Panc1 (cell line): ENCODE data around the gene ATOH8. TPM values are rescaled to one million over a fixed set of nuclear protein-coding genes. Genes with fewer than 3 reads are reported as not detected.

Source experiments
- ATAC-seq: fragments of 200-7000 bp; cut with Tn5 transposase; 2 replicates; pipeline ENCODE4 v1.9.1; 2020; ENCODE audit warnings: mild to moderate bottlenecking, moderate library complexity
- BruUV-seq: library from RNA; stranded (reverse); fragments of 400-500 nt; replicated peaks from 2 replicates; lab custom pipeline; 2021; lab: Mats Ljungman, UMichigan
- CTCF ChIA-PET: fragments of 300-600 bp; sonication (Branson Sonifier 250); formaldehyde crosslinking; loops from one replicate; lab custom pipeline; 2022; ENCODE audit warnings: antibody characterized with exemption; lab: Charles Lee
- POLR2A ChIA-PET: fragments of 300-600 bp; sonication (Branson Sonifier 250); formaldehyde crosslinking; loops from one replicate; lab custom pipeline; 2022; ENCODE audit warnings: antibody characterized with exemption; lab: Charles Lee
- DNase-seq: peaks from one replicate; pipeline ENCODE4 v3.0.0-alpha.2; 2010; ENCODE audit warnings: low read depth, low spot score
- H3K27ac ChIP-seq: 2 replicates; pipeline ENCODE4 v1.5.1; 2011; ENCODE audit warnings: mild to moderate bottlenecking, low read length, inconsistent platforms
- H3K27me3 ChIP-seq: fragments of 200-500 bp; sonication (Bioruptor generic); 2 replicates; pipeline ENCODE4 v1.6.0; 2014; ENCODE audit warnings: low read length, inconsistent platforms; ENCODE audit not compliant: control insufficient read depth, insufficient read depth
- H3K36me3 ChIP-seq: fragments of 200-500 bp; sonication (Bioruptor generic); 2 replicates; pipeline ENCODE4 v1.5.1; 2014; ENCODE audit warnings: inconsistent platforms, mild to moderate bottlenecking, low read length, moderate library complexity; ENCODE audit not compliant: control insufficient read depth, insufficient read depth
- H3K4me1 ChIP-seq: 2 replicates; pipeline ENCODE4 v1.5.1; 2011; ENCODE audit warnings: inconsistent platforms, mild to moderate bottlenecking, low read length, moderate library complexity; ENCODE audit not compliant: control insufficient read depth, insufficient read depth
- H3K4me3 ChIP-seq, 2 experiments: 2 replicates each; pipeline ENCODE4 v1.5.1; 2011 to 2012; ENCODE audit warnings: low read depth in 2 of 2, low read length in 2 of 2, mild to moderate bottlenecking in 2 of 2, inconsistent platforms in 1 of 2, moderate library complexity in 1 of 2
- H3K9me3 ChIP-seq: fragments of 200-500 bp; sonication (Bioruptor generic); 2 replicates; pipeline ENCODE4 v1.5.1; 2014; ENCODE audit warnings: low read depth, mild to moderate bottlenecking, inconsistent platforms, low read length, moderate library complexity; ENCODE audit not compliant: control insufficient read depth, insufficient read depth
- POLR2AphosphoS5 ChIP-seq: IDR thresholded peaks from 2 replicates; pipeline ENCODE4 v1.6.1; 2012; ENCODE audit warnings: mild to moderate bottlenecking, low read depth, low read length, moderate library complexity
- REST ChIP-seq, 2 experiments: IDR thresholded peaks; 2 replicates each; pipeline ENCODE4 v1.6.1; 2011 to 2012; ENCODE audit warnings: low read depth in 2 of 2, control low read depth in 1 of 2, low read length in 1 of 2, mild to moderate bottlenecking in 1 of 2, moderate library complexity in 1 of 2; ENCODE audit not compliant: insufficient read depth in 1 of 2
- SIN3A ChIP-seq: IDR thresholded peaks from 2 replicates; pipeline ENCODE4 v1.6.1; 2012; ENCODE audit warnings: low read depth, mild to moderate bottlenecking, low read length, moderate library complexity, borderline replicate concordance; ENCODE audit not compliant: insufficient read depth
- TCF7L2 ChIP-seq: IDR thresholded peaks from 2 replicates; pipeline ENCODE4 v1.6.1; 2011; ENCODE audit warnings: mild to moderate bottlenecking, low read depth, low read length, inconsistent platforms
- in situ Hi-C: cut with HindIII; loops from 2 replicates; pipeline ENCODE4 v1.10.0; 2016; ENCODE audit warnings: low sequenced_read_pairs, low pct_unique_long_range_greater_than_20kb
- intact Hi-C: fragments of 100-400 bp; cut with micrococcal nuclease; formaldehyde crosslinking; loops from one replicate; pipeline ENCODE4 v1.10.0; 2022; ENCODE audit not compliant: unreplicated experiment
- total RNA-seq: library from RNA; stranded (reverse); gene quantifications from one replicate; pipeline ENCODE4 v1.2.1, GENCODE V29; 2021; ENCODE audit not compliant: unreplicated experiment
- TF ChIP-seq, protein P1 (sequence below): fragments of 450-650 bp; IDR thresholded peaks from 2 replicates; pipeline ENCODE4 v1.5.1; 2017; ENCODE audit warnings: mild to moderate bottlenecking

ATOH8 gene
- total RNA-seq, 1 experiment from 2014 or later, result 3.8 TPM

- in situ Hi-C loops, result loop anchor here (5.0 kb wide), 1 partner anchor 52 kb away; no protein-coding TSS in a partner anchor
- H3K4me1 ChIP-seq, result no peaks in the 10 kb centered on the region
- no peak overlapping the region for H3K27ac ChIP-seq
- no TSS peak for BruUV-seq
- no peaks in the 10 kb centered on the region for H3K36me3 ChIP-seq
- H3K27me3 ChIP-seq, result peaks cover 2% of the 10 kb centered on the region; the same call in 1 of the 2 replicates
- H3K4me3 ChIP-seq, result no peak overlapping the region
- ATAC-seq (no peak), DNase-seq (no peak)
- ChIA-PET CTCF (no interaction called here), POLR2A (no interaction called here)
- TF ChIP-seq TCF7L2 (no peak), SIN3A (no peak), POLR2AphosphoS5 (no peak), REST (IDR thresholded peaks at IDR 0.05; ENCODE audit: insufficient read depth in 1 of 2, low read depth in 2 of 2, low read length in 1 of 2) (no peak)
- TF ChIP-seq, protein P1, sequence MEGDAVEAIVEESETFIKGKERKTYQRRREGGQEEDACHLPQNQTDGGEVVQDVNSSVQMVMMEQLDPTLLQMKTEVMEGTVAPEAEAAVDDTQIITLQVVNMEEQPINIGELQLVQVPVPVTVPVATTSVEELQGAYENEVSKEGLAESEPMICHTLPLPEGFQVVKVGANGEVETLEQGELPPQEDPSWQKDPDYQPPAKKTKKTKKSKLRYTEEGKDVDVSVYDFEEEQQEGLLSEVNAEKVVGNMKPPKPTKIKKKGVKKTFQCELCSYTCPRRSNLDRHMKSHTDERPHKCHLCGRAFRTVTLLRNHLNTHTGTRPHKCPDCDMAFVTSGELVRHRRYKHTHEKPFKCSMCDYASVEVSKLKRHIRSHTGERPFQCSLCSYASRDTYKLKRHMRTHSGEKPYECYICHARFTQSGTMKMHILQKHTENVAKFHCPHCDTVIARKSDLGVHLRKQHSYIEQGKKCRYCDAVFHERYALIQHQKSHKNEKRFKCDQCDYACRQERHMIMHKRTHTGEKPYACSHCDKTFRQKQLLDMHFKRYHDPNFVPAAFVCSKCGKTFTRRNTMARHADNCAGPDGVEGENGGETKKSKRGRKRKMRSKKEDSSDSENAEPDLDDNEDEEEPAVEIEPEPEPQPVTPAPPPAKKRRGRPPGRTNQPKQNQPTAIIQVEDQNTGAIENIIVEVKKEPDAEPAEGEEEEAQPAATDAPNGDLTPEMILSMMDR, result no peak
- intact Hi-C loops, result no loop called here
- H3K9me3 ChIP-seq, result no peaks in the 10 kb centered on the region
Measured at GRCh38 chr2:85709401-85709811, 44.4 kb upstream of the ATOH8 start.

GRCh38 chr2:85710687-85711577 lies 42.9 kb upstream of the ATOH8 start:
- Histone ChIP-seq H3K27ac (no peak overlapping the region), H3K9me3 (no peaks in the 10 kb centered on the region), H3K4me3 (no peak overlapping the region), H3K36me3 (no peaks in the 10 kb centered on the region), H3K27me3 (peaks cover 2% of the 10 kb centered on the region; the same call in 1 of the 2 replicates), H3K4me1 (no peaks in the 10 kb centered on the region)
- TF ChIP-seq TCF7L2 (no peak), POLR2AphosphoS5 (no peak), REST (IDR thresholded peaks at IDR 0.05; ENCODE audit: insufficient read depth in 1 of 2, low read depth in 2 of 2, low read length in 1 of 2) (no peak), SIN3A (no peak)
- ATAC-seq (no peak), DNase-seq (no peak)
- intact Hi-C loops, result no loop called here
- in situ Hi-C loops, result no loop called here
- ChIA-PET CTCF (no interaction called here), POLR2A (interaction anchor here (0.5 kb wide), 1 partner anchor 36 kb away, joined by 3 read pairs; no protein-coding TSS in a partner anchor)
- no TSS peak for BruUV-seq
